ENCODE results near the gene GSG1L2. TPM values are rescaled to one million over a fixed set of nuclear protein-coding genes. Genes with fewer than 3 reads are reported as not detected.

The GSG1L2 gene
- total and polyA plus RNA-seq, 2 of the 13 experiments (the other 11 are each of a cell fraction or from before 2014, with no cell fraction given) = not detected

DNA sequence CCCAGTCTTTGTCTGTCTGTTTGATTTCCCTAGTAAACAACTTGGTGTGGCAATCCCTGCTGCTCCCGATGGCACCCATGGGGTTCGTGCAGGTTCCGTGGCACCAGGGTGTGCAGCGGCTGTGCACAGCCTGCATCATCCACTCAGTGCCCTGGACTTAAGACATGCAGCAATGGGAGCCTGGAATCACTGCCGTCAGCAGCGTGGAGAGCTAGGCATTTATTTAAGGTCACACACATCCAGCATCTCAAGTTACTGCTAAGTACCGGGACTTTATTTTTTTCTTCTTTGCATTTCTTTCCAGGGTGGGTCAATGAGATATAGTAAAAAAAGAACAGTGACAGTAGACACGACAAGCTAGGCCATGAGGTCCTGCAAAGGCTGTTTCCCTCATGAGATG is 33.3 kb downstream of the GSG1L2 start (continued):
- TF ChIP-seq, protein P1, sequence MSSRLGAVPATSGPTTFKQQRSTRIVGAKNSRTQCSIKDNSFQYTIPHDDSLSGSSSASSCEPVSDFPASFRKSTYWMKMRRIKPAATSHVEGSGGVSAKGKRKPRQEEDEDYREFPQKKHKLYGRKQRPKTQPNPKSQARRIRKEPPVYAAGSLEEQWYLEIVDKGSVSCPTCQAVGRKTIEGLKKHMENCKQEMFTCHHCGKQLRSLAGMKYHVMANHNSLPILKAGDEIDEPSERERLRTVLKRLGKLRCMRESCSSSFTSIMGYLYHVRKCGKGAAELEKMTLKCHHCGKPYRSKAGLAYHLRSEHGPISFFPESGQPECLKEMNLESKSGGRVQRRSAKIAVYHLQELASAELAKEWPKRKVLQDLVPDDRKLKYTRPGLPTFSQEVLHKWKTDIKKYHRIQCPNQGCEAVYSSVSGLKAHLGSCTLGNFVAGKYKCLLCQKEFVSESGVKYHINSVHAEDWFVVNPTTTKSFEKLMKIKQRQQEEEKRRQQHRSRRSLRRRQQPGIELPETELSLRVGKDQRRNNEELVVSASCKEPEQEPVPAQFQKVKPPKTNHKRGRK (CRISPR knock-in tag; IDR thresholded peaks at IDR 0.05) = no peak

DNA sequence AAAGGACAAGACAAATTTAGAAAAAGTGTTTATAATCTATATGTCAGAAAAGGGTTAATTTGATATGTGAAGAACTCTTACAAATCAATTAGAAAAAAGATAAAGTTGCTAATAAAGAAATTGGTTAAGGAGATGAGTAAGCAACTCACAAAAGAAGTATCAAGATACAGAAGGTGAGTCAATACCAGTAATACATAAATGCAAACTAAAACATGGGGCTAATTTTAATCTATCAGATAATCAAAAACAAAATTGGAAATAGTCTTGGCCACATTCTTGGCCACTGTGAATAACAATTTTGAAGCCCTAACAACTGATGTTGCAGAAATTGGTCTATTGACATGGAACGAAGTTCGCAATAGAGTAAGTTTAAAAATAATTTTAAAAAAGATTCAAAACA is 37.3 kb downstream of the GSG1L2 start:
- intact Hi-C loops (cut with micrococcal nuclease; ENCODE audit: unreplicated experiment) (no loop called here), in situ Hi-C loops (cut with HindIII; ENCODE audit: extremely low pct_ligation_motif_present, low pct_unique_long_range_greater_than_20kb) (no loop called here)
- H3K27me3 ChIP-seq (ENCODE audit: control insufficient read depth in 1 of 2, insufficient read depth in 2 of 2, low read length in 2 of 2) = peaks cover 2 to 48% of the 10 kb centered on the region in 2 experiments; a peak in 4 of 5 replicates
- no peak overlapping the region for H3K4me2 ChIP-seq (ENCODE audit: low read depth, low read length)
- H3K79me2 ChIP-seq (ENCODE audit: insufficient read depth, low read length) = no peaks in the 10 kb centered on the region
- H3K4me1 ChIP-seq (ENCODE audit: insufficient read depth, low read length) = no peaks in the 10 kb centered on the region
- H4K20me1 ChIP-seq (ENCODE audit: insufficient read depth, low read length) = no peaks in the 10 kb centered on the region
- H3K9ac ChIP-seq (ENCODE audit: insufficient read depth, low read depth, low read length) = no peak overlapping the region
- H3K27ac ChIP-seq (ENCODE audit: extremely low read length, insufficient read depth, low read length) = no peak overlapping the region
- FAIRE-seq (no peak), DNase-seq (ENCODE audit: low spot score) (no peak), ATAC-seq (no peak)
- CTCF ChIA-PET (ENCODE audit: low intra/inter-chr PET ratio, low total read pairs) = no interaction called here
- POLR2A ChIA-PET = no interaction called here
- no peak overlapping the region for H3K4me3 ChIP-seq (replicated peaks in 1 of 3; ENCODE audit: insufficient read depth in 1 of 3, low read depth in 2 of 3, low read length in 3 of 3)
- no peaks in the 10 kb centered on the region for H3K9me3 ChIP-seq (ENCODE audit: low read length)
- H3K36me3 ChIP-seq (replicated peaks in 1 of 2; ENCODE audit: control insufficient read depth in 1 of 2, insufficient read depth in 2 of 2, low read length in 2 of 2) = no peaks in the 10 kb centered on the region
- 89% methylated on average over 2 of the region's 2 CpGs for WGBS (ENCODE audit: low lambda C conversion rate)
- no peak overlapping the region for H2AFZ ChIP-seq (ENCODE audit: low read length)
- no TSS peak for BruUV-seq (replicated peaks)
- TF ChIP-seq MXD4 (CRISPR knock-in tag; IDR thresholded peaks at IDR 0.05) (no peak), ZNF547 (CRISPR knock-in tag; IDR thresholded peaks at IDR 0.05) (no peak), MIER2 (CRISPR knock-in tag; IDR thresholded peaks at IDR 0.05) (no peak), TEAD2 (CRISPR knock-in tag; IDR thresholded peaks at IDR 0.05) (no peak), ZNF207 (IDR thresholded peaks at IDR 0.05; ENCODE audit: borderline replicate concordance) (no peak), ZKSCAN8 (CRISPR knock-in tag; IDR thresholded peaks at IDR 0.05; ENCODE audit: borderline replicate concordance) (no peak), ZNF670 (CRISPR knock-in tag; IDR thresholded peaks at IDR 0.05; ENCODE audit: borderline replicate concordance) (no peak), ZMAT3 (CRISPR knock-in tag; conservative IDR thresholded peaks at IDR 0.05) (no peak), ZNF33B (CRISPR knock-in tag; IDR thresholded peaks at IDR 0.05) (no peak), KAT2B (IDR thresholded peaks at IDR 0.05; ENCODE audit: borderline replicate concordance, low read depth, low read length) (no peak)
- TF ChIP-seq, protein P2, sequence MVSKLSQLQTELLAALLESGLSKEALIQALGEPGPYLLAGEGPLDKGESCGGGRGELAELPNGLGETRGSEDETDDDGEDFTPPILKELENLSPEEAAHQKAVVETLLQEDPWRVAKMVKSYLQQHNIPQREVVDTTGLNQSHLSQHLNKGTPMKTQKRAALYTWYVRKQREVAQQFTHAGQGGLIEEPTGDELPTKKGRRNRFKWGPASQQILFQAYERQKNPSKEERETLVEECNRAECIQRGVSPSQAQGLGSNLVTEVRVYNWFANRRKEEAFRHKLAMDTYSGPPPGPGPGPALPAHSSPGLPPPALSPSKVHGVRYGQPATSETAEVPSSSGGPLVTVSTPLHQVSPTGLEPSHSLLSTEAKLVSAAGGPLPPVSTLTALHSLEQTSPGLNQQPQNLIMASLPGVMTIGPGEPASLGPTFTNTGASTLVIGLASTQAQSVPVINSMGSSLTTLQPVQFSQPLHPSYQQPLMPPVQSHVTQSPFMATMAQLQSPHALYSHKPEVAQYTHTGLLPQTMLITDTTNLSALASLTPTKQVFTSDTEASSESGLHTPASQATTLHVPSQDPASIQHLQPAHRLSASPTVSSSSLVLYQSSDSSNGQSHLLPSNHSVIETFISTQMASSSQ (IDR thresholded peaks at IDR 0.05; ENCODE audit: low read depth) = no peak
- TF ChIP-seq, protein P2 (CRISPR knock-in tag; IDR thresholded peaks at IDR 0.05; ENCODE audit: borderline replicate concordance) = no peak
- TF ChIP-seq, protein P3, sequence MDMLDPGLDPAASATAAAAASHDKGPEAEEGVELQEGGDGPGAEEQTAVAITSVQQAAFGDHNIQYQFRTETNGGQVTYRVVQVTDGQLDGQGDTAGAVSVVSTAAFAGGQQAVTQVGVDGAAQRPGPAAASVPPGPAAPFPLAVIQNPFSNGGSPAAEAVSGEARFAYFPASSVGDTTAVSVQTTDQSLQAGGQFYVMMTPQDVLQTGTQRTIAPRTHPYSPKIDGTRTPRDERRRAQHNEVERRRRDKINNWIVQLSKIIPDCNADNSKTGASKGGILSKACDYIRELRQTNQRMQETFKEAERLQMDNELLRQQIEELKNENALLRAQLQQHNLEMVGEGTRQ (IDR thresholded peaks at IDR 0.05; ENCODE audit: low read depth, low read length) = no peak
- TF ChIP-seq, protein P3 (CRISPR knock-in tag; IDR thresholded peaks at IDR 0.05; ENCODE audit: borderline replicate concordance) = no peak
